Sigmoid colon (tissue), 7 donors: Measurements from ENCODE around the gene GNE. TPM values are rescaled to one million over a fixed set of nuclear protein-coding genes. Genes with fewer than 3 reads are reported as not detected.
A peak's percentile ranks its signal among the peaks of the same experiment; 100 is the strongest.
"Not testable (repeated sequence)": the region's sequence is repeated elsewhere in the genome, so short reads cannot be mapped to it uniquely, and the experiment has no call there.

ENCODE experiments used
- DNase-seq: peaks from one replicate; pipeline ENCODE4 v3.0.0-alpha.2; 2019
- H3K27ac ChIP-seq, 4 donors: fragments of 200-600 bp; sonication (generic); one replicate each; pipeline ENCODE4 v1.5.1; 2016 to 2019; ENCODE audit warnings: mild to moderate bottlenecking in 1 of 4
- H3K27me3 ChIP-seq, 3 donors: fragments of 200-600 bp; sonication (generic); one replicate each; pipeline ENCODE4 v1.5.1; 2019; ENCODE audit warnings: mild to moderate bottlenecking in 1 of 3
- H3K36me3 ChIP-seq, 4 donors: fragments of 200-600 bp; sonication (generic); one replicate each; pipeline ENCODE4 v1.5.1; 2016 to 2019
- H3K4me1 ChIP-seq, 4 donors: fragments of 200-600 bp; sonication (generic); one replicate each; pipeline ENCODE4 v1.5.1; 2017 to 2019
- H3K4me3 ChIP-seq, 4 donors: fragments of 200-600 bp; sonication (generic); one replicate each; pipeline ENCODE4 v1.5.1; 2017 to 2019; ENCODE audit warnings: mild to moderate bottlenecking in 2 of 4, moderate library complexity in 1 of 4
- H3K9me3 ChIP-seq, 4 donors: fragments of 200-600 bp in 3 of 4; sonication (generic) in 3 of 4; one replicate each; pipeline versions ENCODE4 v1.5.1 to v1.6.1; 2013 to 2019
- CTCF ChIP-seq, 4 experiments: fragments of 450-650 bp in 3 of 4; fragments of 200-600 bp in 1 of 4; IDR thresholded peaks; one replicate each; pipeline ENCODE4 v1.5.1; 2016 to 2019; ENCODE audit warnings: antibody characterized with exemption in 4 of 4, mild to moderate bottlenecking in 3 of 4, moderate library complexity in 2 of 4
- EP300 ChIP-seq, 4 donors: sonication (generic); formaldehyde crosslinking; IDR thresholded peaks; one replicate each; pipeline ENCODE4 v1.6.1; 2017; ENCODE audit warnings: antibody characterized with exemption in 4 of 4
- POLR2A ChIP-seq, 2 donors: fragments of 450-650 bp; IDR thresholded peaks; one replicate each; pipeline ENCODE4 v1.6.1; 2016; ENCODE audit warnings: antibody characterized with exemption in 2 of 2, mild to moderate bottlenecking in 2 of 2, moderate library complexity in 2 of 2
- POLR2AphosphoS5 ChIP-seq, 4 donors: sonication (generic); formaldehyde crosslinking; IDR thresholded peaks; one replicate each; pipeline ENCODE4 v1.6.1; 2017; ENCODE audit warnings: antibody characterized with exemption in 4 of 4
- WGBS, 2 donors: extraction: QIAGEN DNeasy Blood & Tissue Kit; methylation state at CpG; one replicate each; pipeline ENCODE4 v1.1.7; 2013; 5-methylcytosine and 5-hydroxymethylcytosine counted together
- intact Hi-C: fragments of 100-400 bp; cut with DNase I; formaldehyde crosslinking; loops from one replicate; pipeline ENCODE4 v1.15.1; 2023
- polyA plus RNA-seq, 3 donors: library from polyadenylated mRNA; stranded (reverse); fragments of 200-250 nt; gene quantifications; one replicate each; pipeline ENCODE4 v1.2.3, GENCODE V29; 2013
- total RNA-seq, 4 donors: library from RNA; depleted of rRNA; stranded (reverse); fragments of >200 nt; gene quantifications; one replicate each; pipeline ENCODE4 v1.1.0, GENCODE V29; 2016
- donor health status: healthy with polysubstance abuse.
- donor health status: Bipolar disorder and iron deficiency.
- donor health status: healthy.

Gene GNE
- total and polyA plus RNA-seq, 7 donors: 22.5 to 74.0 (median 28.2) TPM

DNA sequence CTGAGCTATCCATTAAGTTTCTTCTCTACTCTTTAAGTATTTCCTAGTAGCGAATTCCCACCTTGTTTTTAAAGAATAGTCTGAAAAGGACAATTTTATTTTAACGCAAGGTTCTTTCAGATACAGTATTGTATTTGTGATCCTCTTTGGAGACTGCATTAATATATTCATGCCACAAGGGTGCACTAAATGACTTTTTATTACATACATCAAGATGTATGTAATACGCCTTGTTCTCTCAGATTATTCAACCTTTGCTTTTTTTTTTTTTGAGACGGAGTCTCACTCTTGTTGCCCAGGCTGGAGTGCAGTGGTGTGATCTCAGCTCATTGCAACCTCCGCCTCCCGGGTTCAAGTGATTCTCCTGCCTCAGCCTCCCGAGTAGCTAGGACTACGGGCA is 10.2 kb downstream of the GNE start:
- H3K9me3 ChIP-seq, H3K27me3 ChIP-seq, H3K4me3 ChIP-seq, DNase-seq, intact Hi-C loops, H3K27ac ChIP-seq: not testable (repeated sequence)
- H3K36me3 ChIP-seq: peaks cover 11 to 50% (median 20%) of the 10 kb centered on the region in 4 donors
- 42 to 62% methylated on average over 8 of the region's 8 CpGs for WGBS, 2 donors
- TF ChIP-seq CTCF (IDR thresholded peaks at IDR 0.05): peak in 2 of 4 experiments; percentile 17 to 21
- peaks cover 0 to 26% (median 12%) of the 10 kb centered on the region in 4 donors for H3K4me1 ChIP-seq

GRCh38 chr9:36247356-36247755 is 10.9 kb downstream of the GNE start:
- WGBS, 2 donors: 91 to 95% methylated on average over 3 of the region's 3 CpGs
- TF ChIP-seq POLR2AphosphoS5 (IDR thresholded peaks at IDR 0.05): no peak
- no peak for TF ChIP-seq POLR2A (IDR thresholded peaks at IDR 0.05)
- TF ChIP-seq EP300 (IDR thresholded peaks at IDR 0.05): no peak
- no peak for TF ChIP-seq CTCF (IDR thresholded peaks at IDR 0.05)
- Histone ChIP-seq H3K27me3 (no peaks in the 10 kb centered on the region), H3K9me3 (no peaks in the 10 kb centered on the region), H3K4me3 (no peak overlapping the region), H3K27ac (no peak overlapping the region), H3K4me1 (peaks cover 0 to 21% (median 12%) of the 10 kb centered on the region in 4 donors), H3K36me3 (peaks cover 11 to 52% (median 22%) of the 10 kb centered on the region in 4 donors)
- DNase-seq: no peak
- intact Hi-C loops: no loop called here

DNA sequence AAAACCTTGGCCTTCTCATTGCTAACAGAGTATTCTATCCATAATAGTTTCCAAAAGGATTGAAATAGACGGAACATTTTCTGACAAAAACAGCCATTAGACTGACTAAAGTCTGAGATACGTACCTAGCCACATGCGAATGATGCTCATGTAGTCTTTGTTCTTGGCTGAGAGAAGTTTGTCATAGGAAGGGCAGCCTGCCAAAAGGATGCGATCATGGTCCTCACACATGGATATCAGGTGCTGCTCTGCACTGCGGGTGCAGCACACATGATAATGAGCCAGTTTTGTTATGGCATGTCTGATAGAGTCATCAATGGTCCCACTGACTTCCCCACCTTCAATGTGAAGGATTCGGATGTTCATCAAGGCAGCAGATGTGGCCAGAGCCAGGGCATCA is 12.3 kb downstream of the GNE start:
- Histone ChIP-seq H3K27ac (no peak overlapping the region), H3K36me3 (peaks cover 11 to 61% (median 26%) of the 10 kb centered on the region in 4 donors), H3K27me3 (no peaks in the 10 kb centered on the region), H3K4me3 (no peak overlapping the region), H3K4me1 (peaks cover 0 to 19% (median 11%) of the 10 kb centered on the region in 4 donors), H3K9me3 (no peaks in the 10 kb centered on the region)
- DNase-seq: no peak
- TF ChIP-seq CTCF (IDR thresholded peaks at IDR 0.05): no peak
- TF ChIP-seq EP300 (IDR thresholded peaks at IDR 0.05): no peak
- TF ChIP-seq POLR2A (IDR thresholded peaks at IDR 0.05): no peak
- no peak for TF ChIP-seq POLR2AphosphoS5 (IDR thresholded peaks at IDR 0.05)
- 94 to 96% methylated on average over 6 of the region's 6 CpGs for WGBS, 2 donors
- intact Hi-C loops: no loop called here

GRCh38 chr9:36239675-36240074 is 18.6 kb downstream of the GNE start:
- 97 to 98% methylated on average over 3 of the region's 3 CpGs for WGBS, 2 donors

GRCh38 chr9:36239205-36239604 is 19.0 kb downstream of the GNE start:
- H3K9me3 ChIP-seq, H3K4me1 ChIP-seq, H3K27me3 ChIP-seq, intact Hi-C loops, DNase-seq, H3K4me3 ChIP-seq, H3K27ac ChIP-seq: not testable (repeated sequence)
- peaks cover 0 to 63% (median 11%) of the 10 kb centered on the region in 4 donors for H3K36me3 ChIP-seq
- WGBS, 2 donors: 96 to 98% methylated on average over 7 of the region's 7 CpGs

More at GRCh38 chr9:36239675-36240074, 18.6 kb downstream of the GNE start:
- H3K27me3 ChIP-seq, H3K4me3 ChIP-seq, DNase-seq, H3K27ac ChIP-seq, H3K9me3 ChIP-seq, intact Hi-C loops, H3K4me1 ChIP-seq: not testable (repeated sequence)
- H3K36me3 ChIP-seq: peaks cover 0 to 63% (median 12%) of the 10 kb centered on the region in 4 donors

- intact Hi-C loops: no loop called here
- Histone ChIP-seq H3K36me3 (peaks cover 3 to 69% (median 13%) of the 10 kb centered on the region in 4 donors), H3K9me3 (no peaks in the 10 kb centered on the region), H3K4me3 (no peak overlapping the region), H3K27ac (no peak overlapping the region), H3K4me1 (peaks cover 0 to 7% (median 2%) of the 10 kb centered on the region in 4 donors), H3K27me3 (no peaks in the 10 kb centered on the region)
- DNase-seq: no peak
- 96% methylated on average over 3 of the region's 3 CpGs for WGBS, 2 donors
- TF ChIP-seq EP300 (IDR thresholded peaks at IDR 0.05): no peak
These were observed 21.0 kb downstream of the GNE start for GRCh38 chr9:36237230-36237629.
